GM21717 (cell line): ENCODE measurements around the gene SPIC.

Source experiments
- ATAC-seq: cut with Tn5 transposase; IDR thresholded peaks from one replicate; pipeline ENCODE4 v1.9.1; 2021; ENCODE audit warnings: mild to moderate bottlenecking, moderate library complexity; ENCODE audit not compliant: unreplicated experiment

The SPIC gene

DNA sequence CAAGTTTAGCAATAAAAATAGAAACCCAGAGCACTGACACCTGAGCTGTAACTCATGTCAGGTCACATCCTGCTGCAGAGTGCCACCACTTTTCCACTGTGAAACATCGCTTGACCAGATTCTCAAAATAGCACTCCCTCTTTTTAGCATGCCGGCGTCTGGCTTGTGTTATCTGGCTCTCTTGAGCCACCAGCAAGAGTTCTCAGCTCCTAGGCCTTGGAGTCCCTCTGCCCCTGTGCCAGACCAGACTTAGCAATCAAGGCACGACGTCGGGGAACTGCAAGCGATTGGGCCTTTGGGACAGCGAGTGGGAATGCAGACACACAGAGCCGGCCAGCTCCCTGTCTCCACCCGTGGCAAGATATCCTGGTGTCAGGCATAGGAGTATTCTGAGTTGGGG is 52.5 kb downstream of the SPIC start:
- no peak for ATAC-seq

DNA sequence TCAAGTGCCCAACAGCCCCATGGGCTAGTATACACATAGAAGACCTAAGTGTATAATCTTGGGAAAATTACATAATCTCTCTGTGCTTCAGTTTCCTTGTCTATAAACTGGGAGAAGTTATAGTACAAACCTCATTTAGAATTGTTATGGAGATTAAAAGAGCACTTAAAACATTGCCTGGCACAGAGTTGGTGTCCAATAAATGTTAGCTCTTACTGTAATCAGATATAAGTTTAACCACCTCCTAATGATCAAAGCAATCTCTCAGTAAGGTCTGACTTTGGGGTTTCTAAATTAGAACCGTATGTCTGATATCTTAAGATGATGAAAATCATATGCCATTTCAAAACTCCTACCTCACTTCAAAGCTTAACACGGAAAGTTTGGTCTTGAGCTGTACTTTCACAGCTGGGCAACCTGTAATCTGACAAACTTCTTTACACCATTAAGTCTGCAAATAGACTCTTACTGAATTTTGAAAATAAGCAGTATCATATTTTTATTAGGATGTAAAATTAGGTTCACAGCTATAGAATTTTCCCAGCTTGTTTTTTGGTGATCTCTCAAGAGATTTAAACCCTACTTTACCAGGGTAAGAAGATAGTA is 61.0 kb downstream of the SPIC start:
- ATAC-seq, result no peak
